ENCODE measurements around the gene STPG2.

DNA sequence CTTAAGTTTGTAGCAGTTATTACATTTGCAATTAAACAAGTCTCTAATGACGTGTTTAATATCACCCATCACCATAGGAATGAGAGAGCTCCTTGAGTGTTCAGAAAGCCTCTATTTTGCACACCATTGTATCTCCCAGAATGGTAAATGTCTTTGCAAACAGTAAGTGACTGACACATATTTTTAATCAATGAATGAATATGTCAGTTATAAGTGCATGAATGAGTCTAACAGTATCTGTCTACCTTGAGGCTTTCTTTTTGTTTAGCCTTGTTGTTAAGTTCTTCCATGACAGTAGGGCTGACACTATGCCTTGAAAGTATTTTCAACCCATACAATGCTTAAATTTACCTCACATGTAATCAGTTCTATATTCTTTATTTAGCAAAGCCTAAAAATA, 292.2 kb downstream of the STPG2 start:
- TF ChIP-seq, protein P1, sequence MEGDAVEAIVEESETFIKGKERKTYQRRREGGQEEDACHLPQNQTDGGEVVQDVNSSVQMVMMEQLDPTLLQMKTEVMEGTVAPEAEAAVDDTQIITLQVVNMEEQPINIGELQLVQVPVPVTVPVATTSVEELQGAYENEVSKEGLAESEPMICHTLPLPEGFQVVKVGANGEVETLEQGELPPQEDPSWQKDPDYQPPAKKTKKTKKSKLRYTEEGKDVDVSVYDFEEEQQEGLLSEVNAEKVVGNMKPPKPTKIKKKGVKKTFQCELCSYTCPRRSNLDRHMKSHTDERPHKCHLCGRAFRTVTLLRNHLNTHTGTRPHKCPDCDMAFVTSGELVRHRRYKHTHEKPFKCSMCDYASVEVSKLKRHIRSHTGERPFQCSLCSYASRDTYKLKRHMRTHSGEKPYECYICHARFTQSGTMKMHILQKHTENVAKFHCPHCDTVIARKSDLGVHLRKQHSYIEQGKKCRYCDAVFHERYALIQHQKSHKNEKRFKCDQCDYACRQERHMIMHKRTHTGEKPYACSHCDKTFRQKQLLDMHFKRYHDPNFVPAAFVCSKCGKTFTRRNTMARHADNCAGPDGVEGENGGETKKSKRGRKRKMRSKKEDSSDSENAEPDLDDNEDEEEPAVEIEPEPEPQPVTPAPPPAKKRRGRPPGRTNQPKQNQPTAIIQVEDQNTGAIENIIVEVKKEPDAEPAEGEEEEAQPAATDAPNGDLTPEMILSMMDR (IDR thresholded peaks at IDR 0.05 in 8 of 11, conservative IDR thresholded peaks at IDR 0.05 in 3 of 11): no peak
- TF ChIP-seq POLR2A (IDR thresholded peaks at IDR 0.05): no peak

Data from spleen (tissue), 7 donors.